Gastroesophageal sphincter (tissue), 3 donors: Measurements from ENCODE around the gene KIF16B.

Experiments
- EP300 ChIP-seq: sonication (generic); formaldehyde crosslinking; IDR thresholded peaks from one replicate; pipeline ENCODE4 v1.6.1; 2017; ENCODE audit warnings: antibody characterized with exemption, mild to moderate bottlenecking
- POLR2A ChIP-seq, 2 donors: fragments of 450-650 bp; IDR thresholded peaks; one replicate each; pipeline ENCODE4 v1.6.1; 2017; ENCODE audit warnings: antibody characterized with exemption in 2 of 2, mild to moderate bottlenecking in 2 of 2, moderate library complexity in 1 of 2
- POLR2AphosphoS5 ChIP-seq: sonication (generic); formaldehyde crosslinking; IDR thresholded peaks from one replicate; pipeline ENCODE4 v1.6.1; 2017; ENCODE audit warnings: antibody characterized with exemption
- TF ChIP-seq, protein P1 (sequence below), 4 experiments: fragments of 200-600 bp in 2 of 4; fragments of 450-650 bp in 2 of 4; sonication (generic) in 1 of 4; IDR thresholded peaks; one replicate each; pipeline ENCODE4 v1.5.1; 2017 to 2019; ENCODE audit warnings: antibody characterized with exemption in 4 of 4, mild to moderate bottlenecking in 2 of 4, moderate library complexity in 2 of 4

DNA sequence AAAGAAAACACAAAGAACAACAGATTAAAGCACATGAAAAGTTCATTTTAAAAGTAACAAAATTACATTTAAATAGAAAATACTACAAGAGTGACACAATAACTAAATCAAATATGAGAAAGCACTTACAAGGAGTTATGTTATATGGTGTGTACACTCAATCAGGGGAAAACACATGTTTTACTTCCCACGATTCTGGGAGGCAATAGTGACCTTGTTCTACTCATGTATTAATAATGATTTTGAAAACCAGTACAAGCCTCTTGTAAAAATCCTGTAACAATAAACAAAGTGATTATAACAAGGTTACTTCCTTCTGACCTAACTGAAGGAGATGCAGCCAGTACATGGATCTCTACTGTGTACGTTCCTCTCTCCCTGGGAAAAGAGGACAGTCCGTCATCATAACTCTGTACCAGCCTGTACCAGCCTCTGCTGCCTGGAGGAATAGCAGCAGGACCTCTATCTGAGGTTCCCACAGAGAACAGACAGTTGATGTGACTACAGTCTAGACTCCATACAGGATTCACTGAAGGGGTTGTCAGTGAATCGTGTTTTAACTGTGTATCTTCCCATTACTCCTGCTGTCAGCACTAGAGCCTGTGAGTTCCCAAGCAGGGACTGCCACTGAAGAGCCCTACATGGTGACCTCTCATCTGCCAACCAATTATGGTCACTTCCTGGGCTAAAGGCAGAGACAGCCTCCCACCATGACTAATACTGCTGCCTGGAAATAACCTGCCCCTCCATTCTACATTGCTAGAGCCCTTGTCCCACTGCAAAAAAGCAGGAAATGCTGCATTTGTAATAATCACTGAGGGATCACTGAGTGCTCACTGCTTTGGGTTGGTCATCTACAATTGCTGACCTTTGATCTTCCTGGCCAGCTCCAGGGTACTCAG, 149.7 kb downstream of the KIF16B start:
- TF ChIP-seq EP300 (no peak), POLR2A (IDR thresholded peaks at IDR 0.05) (no peak), POLR2AphosphoS5 (no peak)
- TF ChIP-seq, protein P1, sequence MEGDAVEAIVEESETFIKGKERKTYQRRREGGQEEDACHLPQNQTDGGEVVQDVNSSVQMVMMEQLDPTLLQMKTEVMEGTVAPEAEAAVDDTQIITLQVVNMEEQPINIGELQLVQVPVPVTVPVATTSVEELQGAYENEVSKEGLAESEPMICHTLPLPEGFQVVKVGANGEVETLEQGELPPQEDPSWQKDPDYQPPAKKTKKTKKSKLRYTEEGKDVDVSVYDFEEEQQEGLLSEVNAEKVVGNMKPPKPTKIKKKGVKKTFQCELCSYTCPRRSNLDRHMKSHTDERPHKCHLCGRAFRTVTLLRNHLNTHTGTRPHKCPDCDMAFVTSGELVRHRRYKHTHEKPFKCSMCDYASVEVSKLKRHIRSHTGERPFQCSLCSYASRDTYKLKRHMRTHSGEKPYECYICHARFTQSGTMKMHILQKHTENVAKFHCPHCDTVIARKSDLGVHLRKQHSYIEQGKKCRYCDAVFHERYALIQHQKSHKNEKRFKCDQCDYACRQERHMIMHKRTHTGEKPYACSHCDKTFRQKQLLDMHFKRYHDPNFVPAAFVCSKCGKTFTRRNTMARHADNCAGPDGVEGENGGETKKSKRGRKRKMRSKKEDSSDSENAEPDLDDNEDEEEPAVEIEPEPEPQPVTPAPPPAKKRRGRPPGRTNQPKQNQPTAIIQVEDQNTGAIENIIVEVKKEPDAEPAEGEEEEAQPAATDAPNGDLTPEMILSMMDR (IDR thresholded peaks at IDR 0.05) = no peak
